22Rv1 (cell line): Measurements from ENCODE around the gene GRP.

Experiments used
- CTCF ChIP-seq: fragments of 450-650 bp; IDR thresholded peaks from 2 replicates; pipeline ENCODE4 v1.5.1; 2017; ENCODE audit warnings: mild to moderate bottlenecking
- ZFX ChIP-seq: fragments of 450-650 bp; IDR thresholded peaks from 2 replicates; pipeline ENCODE4 v1.6.1; 2017; ENCODE audit warnings: antibody characterized with exemption, borderline replicate concordance

DNA sequence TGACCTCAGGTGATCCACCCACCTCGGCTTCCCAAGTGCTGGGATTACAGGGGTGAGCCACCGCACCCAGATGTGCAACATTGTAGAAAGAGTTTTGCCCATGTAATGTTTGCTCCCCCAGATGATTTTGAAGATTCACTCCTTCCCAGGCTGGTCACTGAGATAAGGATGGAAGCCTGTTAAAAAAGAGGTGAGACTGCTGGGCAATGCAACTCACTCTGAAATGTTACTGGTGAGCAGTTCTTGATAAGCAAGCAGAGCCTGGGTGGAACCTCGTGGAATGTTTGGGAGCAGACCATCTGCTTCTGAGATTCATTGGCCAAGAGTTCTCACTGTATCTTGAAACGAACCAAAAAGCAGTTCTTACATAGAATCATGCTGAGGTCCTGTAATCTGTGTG, 19.7 kb downstream of the GRP start:
- TF ChIP-seq CTCF (no peak), ZFX (no peak)
